Body of pancreas (tissue), 4 donors: ENCODE measurements around the gene FAM13A. TPM values are rescaled to one million over a fixed set of nuclear protein-coding genes. Genes with fewer than 3 reads are reported as not detected.

Source experiments
- ATAC-seq: fragments of 150-250 bp; one replicate; pipeline ENCODE4 v1.9.1; 2016
- DNase-seq, 4 donors: peaks; one replicate each; pipeline ENCODE4 v3.0.0-alpha.2; 2019
- H3K27ac ChIP-seq, 4 donors: fragments of 200-600 bp; sonication (generic); 1 replicate in 3 of 4; 2 replicates in 1 of 4; pipeline versions ENCODE4 v1.5.1 to v1.6.1; 2016 to 2019; ENCODE audit warnings: mild to moderate bottlenecking in 1 of 4, mixed read lengths in 1 of 4, moderate library complexity in 1 of 4
- H3K27me3 ChIP-seq, 2 donors: fragments of 200-600 bp; sonication (generic); one replicate each; pipeline ENCODE4 v1.6.0; 2016; ENCODE audit warnings: mild to moderate bottlenecking in 1 of 2
- H3K36me3 ChIP-seq, 2 donors: fragments of 200-600 bp; sonication (generic); replicated peaks in 1 of 2; 2 replicates each; pipeline ENCODE4 v1.5.1; 2016; ENCODE audit warnings: low read depth in 2 of 2; ENCODE audit not compliant: insufficient read depth in 1 of 2
- H3K4me1 ChIP-seq: fragments of 200-600 bp; sonication (generic); one replicate; pipeline ENCODE4 v1.6.0; 2016
- H3K4me3 ChIP-seq, 2 donors: fragments of 200-600 bp; sonication (generic); 1 replicate in 1 of 2; 2 replicates in 1 of 2; pipeline ENCODE4 v1.5.1; 2016 to 2019
- H3K9me3 ChIP-seq, 3 donors: fragments of 200-600 bp; sonication (generic); 1 replicate in 2 of 3; 2 replicates in 1 of 3; pipeline ENCODE4 v1.5.1; 2016
- CTCF ChIP-seq, 7 experiments: fragments of 450-650 bp in 4 of 7; fragments of 200-600 bp in 3 of 7; sonication (generic) in 3 of 7; IDR thresholded peaks; one replicate each; pipeline ENCODE4 v1.5.1; 2016 to 2019; ENCODE audit warnings: antibody characterized with exemption in 7 of 7
- POLR2A ChIP-seq, 3 donors: fragments of 450-650 bp; IDR thresholded peaks; one replicate each; pipeline ENCODE4 v1.6.1; 2016; ENCODE audit warnings: antibody characterized with exemption in 3 of 3, mild to moderate bottlenecking in 2 of 3
- WGBS, 2 donors: methylation state at CpG; one replicate each; pipeline ENCODE4 v1.1.5; 2017; 5-methylcytosine and 5-hydroxymethylcytosine counted together
- intact Hi-C: fragments of 100-400 bp; cut with DNase I; formaldehyde crosslinking; loops from one replicate; pipeline ENCODE4 v1.15.1; 2023
- total RNA-seq, 2 donors: library from RNA; depleted of rRNA; stranded (reverse); fragments of >200 nt; gene quantifications; one replicate each; pipeline ENCODE4 v1.1.0, GENCODE V29; 2016

The FAM13A gene
- total RNA-seq, 2 donors from 2014 or later = 59.1 to 64.3 TPM

GRCh38 chr4:88738180-88738579 lies 318.8 kb downstream of the FAM13A start:
- Histone ChIP-seq H3K4me1 (peaks cover 55% of the 10 kb centered on the region), H3K36me3 (no peaks in the 10 kb centered on the region), H3K27ac (peak overlapping the region in 3 of 4 donors; percentile 71 to 77 (median 76)), H3K9me3 (no peaks in the 10 kb centered on the region), H3K4me3 (no peak overlapping the region), H3K27me3 (no peaks in the 10 kb centered on the region)
- TF ChIP-seq CTCF (IDR thresholded peaks at IDR 0.05) (no peak), POLR2A (IDR thresholded peaks at IDR 0.05) (no peak)
- DNase-seq = no peak
- 83 to 93% methylated on average over 4 of the region's 4 CpGs for WGBS, 2 donors
- ATAC-seq = no peak
- intact Hi-C loops = no loop called here

GRCh38 chr4:88737307-88737941 lies 319.6 kb downstream of the FAM13A start:
- H3K4me1 ChIP-seq = peaks cover 55% of the 10 kb centered on the region
- H3K27ac ChIP-seq = peak overlapping the region; percentile 59 to 77 (median 74)
- intact Hi-C loops = no loop called here
- TF ChIP-seq POLR2A (IDR thresholded peaks at IDR 0.05) (peak in 1 of 3 donors; percentile 17), CTCF (IDR thresholded peaks at IDR 0.05) (no peak)
- no peaks in the 10 kb centered on the region for H3K27me3 ChIP-seq
- peak in 3 of 4 donors; percentile 25 to 40 (median 34) for DNase-seq
- H3K36me3 ChIP-seq = no peaks in the 10 kb centered on the region
- 40 to 63% methylated on average over 14 of the region's 14 CpGs for WGBS, 2 donors
- ATAC-seq = peak; percentile 72
- H3K4me3 ChIP-seq = no peak overlapping the region
- H3K9me3 ChIP-seq = no peaks in the 10 kb centered on the region

- peak overlapping the region in 3 of 4 donors; percentile 31 to 77 (median 54) for H3K27ac ChIP-seq
- H3K27me3 ChIP-seq = no peaks in the 10 kb centered on the region
- 54 to 59% methylated on average over 3 of the region's 3 CpGs for WGBS, 2 donors
- ATAC-seq (no peak), DNase-seq (no peak)
- no peaks in the 10 kb centered on the region for H3K9me3 ChIP-seq
- H3K36me3 ChIP-seq = no peaks in the 10 kb centered on the region
- H3K4me3 ChIP-seq = no peak overlapping the region
- intact Hi-C loops = no loop called here
- TF ChIP-seq POLR2A (IDR thresholded peaks at IDR 0.05) = no peak
- TF ChIP-seq CTCF (IDR thresholded peaks at IDR 0.05) = no peak
- peaks cover 55% of the 10 kb centered on the region for H3K4me1 ChIP-seq
These were observed 320.7 kb downstream of the FAM13A start for GRCh38 chr4:88736264-88736663.

- intact Hi-C loops = no loop called here
- H3K4me3 ChIP-seq = no peak overlapping the region
- H3K27me3 ChIP-seq = no peaks in the 10 kb centered on the region
- DNase-seq (no peak), ATAC-seq (peak; percentile 36)
- H3K27ac ChIP-seq = peak overlapping the region in 2 of 4 donors; percentile 54 to 77
- H3K36me3 ChIP-seq = peaks cover 1 to 3% of the 10 kb centered on the region in 2 donors
- H3K4me1 ChIP-seq = peaks cover 55% of the 10 kb centered on the region
- H3K9me3 ChIP-seq = no peaks in the 10 kb centered on the region
- no peak for TF ChIP-seq POLR2A (IDR thresholded peaks at IDR 0.05)
- no peak for TF ChIP-seq CTCF (IDR thresholded peaks at IDR 0.05)
- WGBS, 2 donors = 4 to 17% methylated on average over 1 of the region's 1 CpG
These were observed 321.4 kb downstream of the FAM13A start for GRCh38 chr4:88735564-88735963.
